Bronchus fibroblast of lung (primary cell): ENCODE results near the gene CEBPE. TPM values are rescaled to one million over a fixed set of nuclear protein-coding genes. Genes with fewer than 3 reads are reported as not detected.

Source experiments
- total RNA-seq: library from RNA; depleted of rRNA; stranded (reverse); fragments of >200 nt; gene quantifications from 2 replicates; pipeline ENCODE4 v1.2.3, GENCODE V29; 2015

Gene CEBPE
- not detected in 2 replicates for total RNA-seq

DNA sequence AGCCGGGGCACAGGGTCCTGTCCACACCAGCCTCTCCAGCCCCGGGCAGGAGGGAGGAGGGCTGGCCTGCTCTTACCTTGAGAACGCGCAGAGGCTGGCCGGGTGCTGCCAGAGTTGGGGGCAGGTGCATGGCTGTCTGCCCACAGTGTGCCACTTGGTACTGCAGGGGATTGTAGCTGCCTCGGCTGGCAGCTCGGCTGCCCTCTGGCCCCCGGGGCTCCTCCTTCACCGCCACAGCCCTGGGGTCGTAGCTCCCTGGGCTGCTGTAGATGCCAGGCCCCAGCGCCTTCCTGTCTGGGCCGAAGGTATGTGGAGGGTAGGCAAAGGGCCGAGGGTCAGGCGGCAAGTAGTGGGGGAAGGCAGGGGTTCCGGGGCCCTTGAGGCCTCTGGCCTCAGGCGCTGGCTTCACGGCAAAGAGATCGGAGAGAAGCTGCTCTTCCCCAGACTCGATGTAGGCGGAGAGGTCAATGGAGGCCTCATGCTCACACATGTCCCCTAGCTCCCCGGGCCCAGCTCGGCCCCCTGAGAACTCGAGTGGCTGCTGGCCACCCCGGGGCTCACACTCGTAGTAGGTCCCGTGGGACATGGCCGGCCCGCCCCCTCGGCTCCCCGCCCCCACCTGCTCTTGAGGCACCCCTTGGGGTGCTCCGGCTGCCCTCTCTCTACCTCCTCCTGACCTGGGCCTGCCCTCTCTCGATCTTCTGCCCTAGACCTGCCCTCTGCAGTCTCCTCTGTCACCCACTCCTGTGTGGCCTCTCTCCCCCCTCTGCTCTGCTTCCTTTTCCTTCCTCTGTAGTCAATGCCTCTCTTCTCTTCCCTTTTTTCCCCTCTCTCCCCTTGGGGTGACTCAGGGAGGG is at the start of gene CEBPE:
TSS of gene CEBPE (minus strand) at position 750 of the 857 bp plus-strand sequence. CDS start at position 586, 164 bp downstream.

DNA sequence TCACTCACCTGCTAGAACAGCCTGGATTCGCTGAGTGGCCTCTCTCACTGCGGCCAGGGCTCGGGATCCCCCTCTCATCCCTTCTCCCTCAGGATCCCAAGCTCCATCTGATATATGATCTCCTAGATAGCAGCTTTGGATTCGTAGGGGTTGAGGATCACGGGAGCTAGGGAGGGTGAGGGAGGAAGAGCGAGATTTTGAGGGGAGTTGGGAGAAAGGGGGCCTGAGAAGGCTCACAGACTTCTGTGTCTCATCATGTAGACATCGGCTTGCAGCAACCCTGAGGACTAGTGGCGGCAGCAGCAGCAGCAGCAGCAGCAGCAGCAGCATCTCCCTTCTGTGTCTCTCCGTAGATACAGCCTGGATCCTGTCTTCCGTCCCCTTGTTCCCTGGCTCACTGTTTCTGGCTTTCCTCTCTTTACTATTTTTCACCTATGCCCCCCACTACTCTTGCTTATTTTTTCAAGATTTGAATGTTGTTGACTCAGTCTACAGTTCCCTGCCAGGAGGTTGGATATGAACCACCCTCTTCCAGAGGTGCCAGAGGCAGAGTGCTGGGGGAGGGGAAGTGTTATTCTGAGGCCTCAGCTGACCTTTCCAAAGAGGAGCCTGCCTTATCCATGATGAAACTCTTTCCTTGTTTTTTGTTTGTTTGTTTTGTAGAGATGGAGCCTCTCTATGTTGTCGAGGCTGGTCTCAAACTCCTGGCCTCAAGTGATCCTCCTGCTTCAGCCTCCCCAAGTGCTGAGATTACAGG is 14.3 kb downstream of the CEBPE start, which contains the start of gene CIROP:
TSS of gene CIROP (minus strand) at position 399 of the 757 bp plus-strand sequence. CDS start at position 330, 69 bp downstream.

DNA sequence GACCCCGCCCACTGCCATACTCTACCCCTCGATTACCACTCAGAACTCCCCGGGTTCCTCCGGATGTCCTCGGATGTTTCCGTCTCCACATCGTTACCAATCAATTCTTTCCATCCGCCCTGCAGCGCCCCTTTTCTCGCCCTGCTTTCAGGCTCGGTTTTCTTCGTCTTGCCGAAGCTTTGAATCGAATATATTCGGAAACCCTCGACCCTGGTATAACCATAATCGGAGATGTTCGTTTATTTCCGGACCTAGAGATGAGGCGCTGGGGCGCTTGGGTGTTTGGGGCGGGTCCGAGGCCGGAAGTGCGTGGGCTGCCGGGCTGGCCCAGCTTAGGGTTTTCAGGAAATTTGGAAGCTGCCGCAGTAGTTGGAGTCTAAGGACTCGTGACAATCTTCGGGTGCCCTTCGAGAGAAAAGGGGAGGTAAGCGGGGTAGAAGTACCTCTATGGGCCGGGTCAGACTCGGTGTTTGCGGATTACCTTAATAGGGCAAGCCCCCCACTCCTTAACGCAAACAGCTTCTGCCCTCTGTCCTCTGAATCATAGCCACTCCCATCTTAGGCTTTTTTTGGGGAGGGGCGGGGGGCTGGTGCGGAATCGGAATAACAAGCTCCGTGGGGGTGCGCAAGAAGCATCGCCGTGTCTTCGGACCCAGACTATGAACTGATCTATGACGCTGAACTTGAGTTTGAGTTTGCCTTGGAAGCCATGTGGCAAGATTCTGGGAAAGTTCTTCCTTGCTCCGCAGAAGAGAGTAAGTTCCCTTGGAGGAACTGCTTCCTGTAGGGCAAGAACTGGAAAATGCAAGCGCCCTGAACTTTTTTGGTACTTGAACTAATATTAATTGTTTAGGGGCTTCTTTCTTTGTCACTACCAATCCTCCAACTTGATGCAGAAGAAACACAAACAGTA is 23.6 kb downstream of the CEBPE start, which contains the start of gene C14orf119:
TSS of gene C14orf119 (plus strand) at position 310 of the 913 bp plus-strand sequence. CDS start 2,154 bp downstream, outside the sequence.

DNA sequence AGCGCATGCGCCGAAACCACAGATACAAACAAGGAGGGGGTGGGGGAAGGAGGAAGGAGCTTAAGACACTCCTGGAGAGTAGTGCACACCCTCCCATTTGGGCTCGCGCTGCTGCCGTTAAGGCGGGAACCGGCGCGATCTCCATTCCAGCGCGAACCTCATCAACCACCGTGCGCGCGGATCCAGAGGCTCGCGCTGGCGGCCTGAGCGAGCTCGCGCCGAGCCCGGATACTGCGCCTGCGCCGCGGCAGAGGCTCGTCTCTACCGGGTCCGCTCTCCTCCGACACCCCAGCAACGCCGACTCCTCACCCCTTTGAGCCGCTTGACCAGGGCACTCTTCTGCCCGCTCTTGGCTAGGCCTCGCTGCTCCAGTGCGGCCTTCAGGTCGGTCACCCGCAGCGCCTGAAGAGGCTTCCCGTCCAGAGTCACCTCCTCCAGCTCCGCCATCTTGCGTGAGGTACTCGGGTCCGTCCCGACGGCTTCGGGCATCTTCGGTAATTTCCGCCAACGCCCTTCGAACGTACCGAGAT is 24.3 kb downstream of the CEBPE start, which contains the start of gene ACIN1:
TSS of gene ACIN1 (minus strand) at position 471 of the 530 bp plus-strand sequence. CDS start at position 447, 24 bp downstream.

Other genes with a start within 250 kb of the CEBPE start
- gene LRP10, start 247.5 kb downstream of the CEBPE start, total RNA-seq = 52.8 and 53.1 TPM in 2 replicates
- gene REM2, start 236.0 kb downstream of the CEBPE start, total RNA-seq = 0.30 TPM in 1 of 2 replicates, not detected in the other
- gene RBM23, start 200.1 kb downstream of the CEBPE start, total RNA-seq = 61.4 and 61.8 TPM in 2 replicates
- 71.7 and 75.3 TPM in 2 replicates for gene PRMT5, start 189.9 kb downstream of the CEBPE start, total RNA-seq
- 71.3 and 78.2 TPM in 2 replicates for gene HAUS4, start 162.2 kb downstream of the CEBPE start, total RNA-seq
- 47.9 and 49.3 TPM in 2 replicates for gene AJUBA, start 136.7 kb downstream of the CEBPE start, total RNA-seq
- 18.0 and 22.9 TPM in 2 replicates for gene C14orf93, start 109.1 kb downstream of the CEBPE start, total RNA-seq
- gene PSMB5, start 84.4 kb downstream of the CEBPE start, total RNA-seq = 311 and 342 TPM in 2 replicates
- gene PSMB11, start 77.0 kb downstream of the CEBPE start, total RNA-seq = not detected in 2 replicates
- gene CDH24, start 61.7 kb downstream of the CEBPE start, total RNA-seq = 8.6 and 9.8 TPM in 2 replicates
- gene ACIN1, start 24.1 kb downstream of the CEBPE start, total RNA-seq = 58.0 and 62.7 TPM in 2 replicates
- 55.6 and 72.1 TPM in 2 replicates for gene C14orf119, start 23.8 kb downstream of the CEBPE start, total RNA-seq
- gene CIROP, start 14.3 kb downstream of the CEBPE start, total RNA-seq = 0.34 and 0.45 TPM in 2 replicates
- gene SLC7A8, start 64.4 kb upstream of the CEBPE start, total RNA-seq = 0.34 and 0.45 TPM in 2 replicates
- gene RNF212B, start 118.7 kb upstream of the CEBPE start, total RNA-seq = not detected in 2 replicates
- gene HOMEZ, start 166.9 kb upstream of the CEBPE start, total RNA-seq = 8.4 and 8.5 TPM in 2 replicates
- 0.74 and 1.5 TPM in 2 replicates for gene PPP1R3E, start 183.6 kb upstream of the CEBPE start, total RNA-seq
- gene BCL2L2, start 187.6 kb upstream of the CEBPE start, total RNA-seq = 10.7 and 13.4 TPM in 2 replicates
- gene PABPN1, start 202.2 kb upstream of the CEBPE start, total RNA-seq = 53.5 and 67.3 TPM in 2 replicates
- gene SLC22A17, start 233.6 kb upstream of the CEBPE start, total RNA-seq = 10.4 and 13.8 TPM in 2 replicates
- gene EFS, start 245.9 kb upstream of the CEBPE start, total RNA-seq = 14.3 and 15.8 TPM in 2 replicates